Measurements from ENCODE around the gene PXDN.
"Not testable (repeated sequence)": the region's sequence is repeated elsewhere in the genome, so short reads cannot be mapped to it uniquely, and the experiment has no call there.

The PXDN gene

GRCh38 chr2:1718339-1719220 lies 25.7 kb downstream of the PXDN start:
- H3K9me3 ChIP-seq (replicated peaks; ENCODE audit: insufficient read depth, low read length): no peaks in the 10 kb centered on the region
- no peaks in the 10 kb centered on the region for H3K27me3 ChIP-seq (replicated peaks; ENCODE audit: insufficient read depth, low read length)
- H3F3A ChIP-seq (ENCODE audit: insufficient read depth, low read length): no peaks in the 10 kb centered on the region
- no peaks in the 10 kb centered on the region for H3K36me3 ChIP-seq (replicated peaks; ENCODE audit: insufficient read depth, low read length)
- no peak overlapping the region for H3K9ac ChIP-seq (ENCODE audit: low read length)
- H2AFZ ChIP-seq (ENCODE audit: low read length): no peak overlapping the region
- H3K4me1 ChIP-seq (ENCODE audit: low read length): no peaks in the 10 kb centered on the region
- no peaks in the 10 kb centered on the region for H3K9me2 ChIP-seq (replicated peaks; ENCODE audit: insufficient read depth, low read length)
- no peak overlapping the region for H3K4me2 ChIP-seq (ENCODE audit: low read depth, low read length)
- TF ChIP-seq EZH2phosphoT487 (IDR thresholded peaks at IDR 0.05; ENCODE audit: low read length): no peak
- no peak for TF ChIP-seq EZH2 (optimal IDR thresholded peaks at IDR 0.05; ENCODE audit: low read depth, low read length)
- TF ChIP-seq CTCF (IDR thresholded peaks at IDR 0.05; ENCODE audit: low read length): no peak
- H3K27ac ChIP-seq (ENCODE audit: low read length): no peak overlapping the region
- no peak overlapping the region for H3K4me3 ChIP-seq (ENCODE audit: low read length)
- H4K20me1 ChIP-seq (ENCODE audit: insufficient read depth, low read length): no peaks in the 10 kb centered on the region
- no peak for DNase-seq
- no peaks in the 10 kb centered on the region for H3K79me2 ChIP-seq (ENCODE audit: low read length)

- Histone ChIP-seq H3K27ac (ENCODE audit: low read length) (no peak overlapping the region), H3K27me3 (replicated peaks; ENCODE audit: insufficient read depth, low read length) (no peaks in the 10 kb centered on the region), H4K20me1 (ENCODE audit: insufficient read depth, low read length) (no peaks in the 10 kb centered on the region), H3K9me2 (replicated peaks; ENCODE audit: insufficient read depth, low read length) (no peaks in the 10 kb centered on the region), H3K9ac (ENCODE audit: low read length) (no peak overlapping the region), H3K4me1 (ENCODE audit: low read length) (no peaks in the 10 kb centered on the region), H3K4me2 (ENCODE audit: low read depth, low read length) (no peak overlapping the region), H3K9me3 (replicated peaks; ENCODE audit: insufficient read depth, low read length) (no peaks in the 10 kb centered on the region), H3K36me3 (replicated peaks; ENCODE audit: insufficient read depth, low read length) (no peaks in the 10 kb centered on the region), H3K4me3 (ENCODE audit: low read length) (no peak overlapping the region), H3K79me2 (ENCODE audit: low read length) (no peaks in the 10 kb centered on the region), H3F3A (ENCODE audit: insufficient read depth, low read length) (no peaks in the 10 kb centered on the region), H2AFZ (ENCODE audit: low read length) (no peak overlapping the region)
- TF ChIP-seq CTCF (IDR thresholded peaks at IDR 0.05; ENCODE audit: low read length) (no peak), EZH2phosphoT487 (IDR thresholded peaks at IDR 0.05; ENCODE audit: low read length) (no peak), EZH2 (optimal IDR thresholded peaks at IDR 0.05; ENCODE audit: low read depth, low read length) (no peak)
- no peak for DNase-seq
These were observed 27.2 kb downstream of the PXDN start for GRCh38 chr2:1717113-1717512.

- DNase-seq: no peak
- H3K27ac ChIP-seq (ENCODE audit: low read length): no peak overlapping the region
- no peak for TF ChIP-seq CTCF (IDR thresholded peaks at IDR 0.05; ENCODE audit: low read length)
- no peak for TF ChIP-seq EZH2phosphoT487 (IDR thresholded peaks at IDR 0.05; ENCODE audit: low read length)
- no peak for TF ChIP-seq EZH2 (optimal IDR thresholded peaks at IDR 0.05; ENCODE audit: low read depth, low read length)
These were observed 27.9 kb downstream of the PXDN start for GRCh38 chr2:1716441-1716840.

GRCh38 chr2:1716014-1716305 lies 28.4 kb downstream of the PXDN start:
- H3K27ac ChIP-seq (ENCODE audit: low read length); H3K4me2 ChIP-seq (ENCODE audit: low read depth, low read length); H3K9me3 ChIP-seq (replicated peaks; ENCODE audit: insufficient read depth, low read length); H3F3A ChIP-seq (ENCODE audit: insufficient read depth, low read length); H3K9me2 ChIP-seq (replicated peaks; ENCODE audit: insufficient read depth, low read length); H3K4me1 ChIP-seq (ENCODE audit: low read length); H3K9ac ChIP-seq (ENCODE audit: low read length); DNase-seq; H3K4me3 ChIP-seq (ENCODE audit: low read length); H3K36me3 ChIP-seq (replicated peaks; ENCODE audit: insufficient read depth, low read length); H3K79me2 ChIP-seq (ENCODE audit: low read length); H4K20me1 ChIP-seq (ENCODE audit: insufficient read depth, low read length); H3K27me3 ChIP-seq (replicated peaks; ENCODE audit: insufficient read depth, low read length); H2AFZ ChIP-seq (ENCODE audit: low read length): not testable (repeated sequence)

More at GRCh38 chr2:1716441-1716840, 27.9 kb downstream of the PXDN start:
- Histone ChIP-seq H3F3A (ENCODE audit: insufficient read depth, low read length) (no peaks in the 10 kb centered on the region), H4K20me1 (ENCODE audit: insufficient read depth, low read length) (no peaks in the 10 kb centered on the region), H3K36me3 (replicated peaks; ENCODE audit: insufficient read depth, low read length) (no peaks in the 10 kb centered on the region), H3K9ac (ENCODE audit: low read length) (no peak overlapping the region), H3K79me2 (ENCODE audit: low read length) (no peaks in the 10 kb centered on the region), H3K4me1 (ENCODE audit: low read length) (no peaks in the 10 kb centered on the region), H3K9me2 (replicated peaks; ENCODE audit: insufficient read depth, low read length) (no peaks in the 10 kb centered on the region), H2AFZ (ENCODE audit: low read length) (no peak overlapping the region), H3K4me3 (ENCODE audit: low read length) (no peak overlapping the region), H3K27me3 (replicated peaks; ENCODE audit: insufficient read depth, low read length) (no peaks in the 10 kb centered on the region), H3K4me2 (ENCODE audit: low read depth, low read length) (no peak overlapping the region), H3K9me3 (replicated peaks; ENCODE audit: insufficient read depth, low read length) (no peaks in the 10 kb centered on the region)

All from MM.1S (cell line).